SK-N-MC (cell line): ENCODE results near the gene EPB41L4A.

Source experiments
- EZH2 ChIP-seq: fragments of 200-600 bp; sonication (generic); IDR thresholded peaks from one replicate; pipeline ENCODE4 v1.6.1; 2017; ENCODE audit warnings: antibody characterized with exemption
- FOXP2 ChIP-seq: optimal IDR thresholded peaks from 2 replicates; pipeline ENCODE3; 2011; ENCODE audit warnings: mild to moderate bottlenecking, moderate library complexity; ENCODE audit not compliant: insufficient read depth; ENCODE audit errors: extremely low read length, control extremely low read depth
- POLR2AphosphoS5 ChIP-seq: IDR thresholded peaks from 2 replicates; pipeline ENCODE4 v1.6.1; 2012; ENCODE audit warnings: mild to moderate bottlenecking, low read depth, low read length, borderline replicate concordance

DNA sequence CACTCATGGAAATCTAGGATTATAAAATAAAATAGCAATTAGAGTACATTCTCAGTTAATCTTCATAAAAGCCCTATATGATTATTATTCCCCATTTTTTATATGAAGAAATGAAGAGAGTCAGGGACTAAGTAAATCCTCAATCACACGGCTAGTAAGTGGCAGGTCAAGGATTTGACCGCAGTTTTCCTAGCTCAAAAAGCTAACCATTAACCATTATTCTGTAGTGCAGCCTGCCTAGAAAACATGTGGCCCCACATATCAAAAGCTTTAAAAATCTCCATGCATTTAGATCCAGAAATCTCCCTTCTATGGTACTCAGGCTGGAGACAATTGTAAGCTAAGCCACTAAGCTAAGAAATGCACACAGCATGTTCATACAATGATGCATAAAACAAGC is 21.4 kb downstream of the EPB41L4A start:
- TF ChIP-seq POLR2AphosphoS5 (no peak), EZH2 (no peak), FOXP2 (no peak)
